GM11168 (cell line): Measurements from ENCODE around the gene MUC5B.
"Not testable (repeated sequence)": the region's sequence is repeated elsewhere in the genome, so short reads cannot be mapped to it uniquely, and the experiment has no call there.

Experiments used
- in situ Hi-C: fragments of 300-500 bp; cut with MboI; formaldehyde crosslinking; loops from one replicate; pipeline ENCODE4 v1.12.0; 2022; ENCODE audit warnings: low sequenced_read_pairs; ENCODE audit not compliant: unreplicated experiment

The MUC5B gene

DNA sequence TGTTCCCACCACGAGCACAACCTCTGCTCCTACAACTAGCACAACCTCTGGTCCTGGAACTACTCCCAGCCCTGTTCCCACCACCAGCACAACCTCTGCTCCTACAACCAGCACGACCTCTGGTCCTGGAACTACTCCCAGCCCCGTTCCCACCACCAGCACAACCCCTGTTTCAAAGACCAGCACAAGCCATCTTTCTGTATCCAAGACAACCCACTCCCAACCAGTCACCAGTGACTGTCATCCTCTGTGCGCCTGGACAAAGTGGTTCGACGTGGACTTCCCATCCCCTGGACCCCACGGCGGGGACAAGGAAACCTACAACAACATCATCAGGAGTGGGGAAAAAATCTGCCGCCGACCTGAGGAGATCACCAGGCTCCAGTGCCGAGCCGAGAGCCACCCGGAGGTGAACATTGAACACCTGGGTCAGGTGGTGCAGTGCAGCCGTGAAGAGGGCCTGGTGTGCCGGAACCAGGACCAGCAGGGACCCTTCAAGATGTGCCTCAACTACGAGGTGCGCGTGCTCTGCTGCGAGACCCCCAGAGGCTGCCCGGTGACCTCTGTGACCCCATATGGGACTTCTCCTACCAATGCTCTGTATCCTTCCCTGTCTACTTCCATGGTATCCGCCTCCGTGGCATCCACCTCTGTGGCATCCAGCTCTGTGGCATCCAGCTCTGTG, 30.9 kb upstream of the MUC5B start:
- in situ Hi-C loops: not testable (repeated sequence)

GRCh38 chr11:1192741-1193325, 30.0 kb upstream of the MUC5B start:
- in situ Hi-C loops: no loop called here

DNA sequence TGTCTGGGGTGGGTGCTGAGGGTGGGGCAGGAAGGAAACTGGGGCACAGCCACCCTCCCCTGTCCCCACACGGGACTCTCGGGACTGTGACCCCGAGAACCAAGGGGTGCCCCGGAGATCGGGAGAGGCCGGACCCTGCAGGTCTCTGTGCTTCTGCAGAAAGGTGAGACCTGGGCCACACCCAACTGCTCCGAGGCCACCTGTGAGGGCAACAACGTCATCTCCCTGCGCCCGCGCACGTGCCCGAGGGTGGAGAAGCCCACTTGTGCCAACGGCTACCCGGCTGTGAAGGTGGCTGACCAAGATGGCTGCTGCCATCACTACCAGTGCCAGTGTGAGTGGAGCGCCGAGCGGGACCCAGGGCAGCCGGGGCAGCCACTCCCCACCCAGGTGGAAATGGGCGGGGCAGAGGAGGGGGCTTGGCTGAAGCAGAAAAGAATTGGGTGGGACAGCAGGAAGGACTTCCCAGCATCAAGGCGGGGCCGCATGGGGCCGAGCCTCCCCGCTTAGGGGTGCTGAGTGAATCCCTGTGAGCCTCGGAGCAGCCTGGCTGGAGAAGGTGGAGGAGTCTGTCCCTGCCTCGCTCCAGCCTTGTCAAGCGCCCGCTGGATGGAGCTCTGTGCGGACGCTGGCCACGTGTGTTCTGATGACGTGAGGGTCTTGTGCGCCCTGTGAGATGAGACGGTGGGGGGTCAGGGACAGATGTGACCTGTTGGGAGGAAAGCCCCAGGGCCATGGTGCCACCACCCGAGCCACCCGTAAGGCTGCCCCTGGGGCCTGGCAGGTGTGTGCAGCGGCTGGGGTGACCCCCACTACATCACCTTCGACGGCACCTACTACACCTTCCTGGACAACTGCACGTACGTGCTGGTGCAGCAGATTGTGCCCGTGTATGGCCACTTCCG, 29.3 kb upstream of the MUC5B start:
- in situ Hi-C loops: no loop called here

DNA sequence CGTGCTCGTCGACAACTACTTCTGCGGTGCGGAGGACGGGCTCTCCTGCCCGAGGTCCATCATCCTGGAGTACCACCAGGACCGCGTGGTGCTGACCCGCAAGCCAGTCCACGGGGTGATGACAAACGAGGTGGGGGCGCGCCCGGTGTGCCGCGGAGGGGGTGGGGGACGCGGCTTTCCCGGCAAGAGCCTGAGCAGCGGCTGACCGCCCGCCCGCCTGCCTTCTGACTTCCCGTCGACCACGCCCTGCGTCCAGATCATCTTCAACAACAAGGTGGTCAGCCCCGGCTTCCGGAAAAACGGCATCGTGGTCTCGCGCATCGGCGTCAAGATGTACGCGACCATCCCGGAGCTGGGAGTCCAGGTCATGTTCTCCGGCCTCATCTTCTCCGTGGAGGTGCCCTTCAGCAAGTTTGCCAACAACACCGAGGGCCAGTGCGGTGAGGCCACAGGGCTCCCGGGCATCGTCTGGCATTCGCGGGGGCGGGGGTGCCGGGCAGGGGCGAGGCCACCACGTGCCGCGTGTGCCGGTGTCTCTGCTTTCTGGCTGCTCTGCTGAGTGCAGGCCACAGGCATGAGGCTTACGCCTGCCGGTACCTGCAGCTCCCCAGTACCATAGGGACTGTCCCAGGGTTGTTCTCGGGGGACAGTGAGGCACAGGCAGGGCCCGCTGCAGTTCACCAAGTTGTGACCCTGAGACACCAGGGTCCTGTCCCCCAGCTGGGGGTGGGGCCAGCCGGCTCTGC, 28.5 kb upstream of the MUC5B start:
- in situ Hi-C loops: no loop called here

GRCh38 chr11:1194977-1195681, 27.7 kb upstream of the MUC5B start:
- in situ Hi-C loops: no loop called here

DNA sequence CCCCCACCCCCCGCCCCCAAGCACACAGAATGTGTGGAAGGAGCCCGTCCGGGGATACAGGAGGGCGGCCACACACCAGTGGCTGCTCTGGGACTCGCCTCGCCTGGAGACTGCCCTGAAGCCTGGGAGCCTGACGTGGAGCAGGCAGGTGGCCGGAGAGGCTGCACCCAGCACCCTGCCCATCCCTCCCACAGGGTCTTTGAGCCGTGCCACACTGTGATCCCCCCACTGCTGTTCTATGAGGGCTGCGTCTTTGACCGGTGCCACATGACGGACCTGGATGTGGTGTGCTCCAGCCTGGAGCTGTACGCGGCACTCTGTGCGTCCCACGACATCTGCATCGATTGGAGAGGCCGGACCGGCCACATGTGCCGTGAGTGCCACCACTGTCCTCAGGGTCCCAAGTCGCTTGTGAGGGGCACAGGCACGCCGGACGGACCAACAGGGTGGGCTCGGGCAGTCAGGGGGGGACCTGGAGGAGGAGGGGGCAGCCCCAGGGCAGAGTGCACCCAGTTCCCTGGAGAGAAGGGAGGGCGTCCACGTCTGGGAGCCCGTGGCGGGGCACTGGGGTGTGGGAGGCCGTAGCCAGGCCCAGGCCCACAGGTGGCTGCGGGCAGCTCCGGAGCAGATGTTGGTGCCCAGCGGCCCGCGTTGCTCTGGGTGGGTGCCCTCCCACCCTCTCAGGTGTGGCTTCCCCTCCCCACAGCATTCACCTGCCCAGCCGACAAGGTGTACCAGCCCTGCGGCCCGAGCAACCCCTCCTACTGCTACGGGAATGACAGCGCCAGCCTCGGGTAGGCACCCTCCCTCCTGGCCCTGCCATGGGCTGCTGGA, 27.0 kb upstream of the MUC5B start:
- in situ Hi-C loops: no loop called here

DNA sequence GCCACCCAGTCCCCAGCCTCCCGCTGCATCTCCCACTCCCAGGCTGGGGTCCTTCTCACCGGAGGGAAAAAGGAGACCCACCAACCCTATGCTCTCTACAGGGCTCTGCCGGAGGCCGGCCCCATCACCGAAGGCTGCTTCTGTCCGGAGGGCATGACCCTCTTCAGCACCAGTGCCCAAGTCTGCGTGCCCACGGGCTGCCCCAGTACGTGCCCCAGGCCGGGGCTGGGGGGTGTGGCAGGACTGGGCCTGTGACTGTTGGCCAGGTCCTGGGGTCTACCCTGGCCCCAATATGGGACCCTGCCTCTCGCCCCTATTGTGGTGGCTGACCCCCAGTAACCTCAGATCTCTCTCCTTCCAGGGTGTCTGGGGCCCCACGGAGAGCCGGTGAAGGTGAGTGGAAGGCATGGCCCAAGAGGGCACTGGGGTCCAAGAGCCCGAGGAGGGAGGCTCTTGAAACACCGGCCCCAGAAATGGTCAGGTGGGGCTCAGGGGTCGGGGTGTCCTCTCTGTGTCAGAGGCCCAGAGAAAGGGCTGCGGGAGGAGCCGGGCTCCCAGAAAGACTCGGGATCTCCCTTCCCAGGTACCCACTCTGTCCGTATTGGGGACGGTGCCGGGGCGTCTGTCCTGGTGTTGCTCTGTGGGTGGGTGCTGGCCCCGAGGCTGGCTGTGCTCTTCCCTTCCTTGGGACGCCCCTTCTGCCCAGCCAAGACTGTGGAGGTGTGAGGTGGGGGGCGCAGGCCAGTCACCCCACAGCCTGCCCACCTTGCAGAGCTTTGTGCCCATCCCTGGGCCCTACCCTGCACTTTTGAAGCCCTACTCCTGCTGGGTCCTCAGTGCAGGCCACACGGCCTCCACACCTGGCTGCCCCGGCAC, 26.1 kb upstream of the MUC5B start:
- in situ Hi-C loops: no loop called here

- in situ Hi-C loops: no loop called here
Observed at GRCh38 chr11:1197431-1197885, 25.4 kb upstream of the MUC5B start.

DNA sequence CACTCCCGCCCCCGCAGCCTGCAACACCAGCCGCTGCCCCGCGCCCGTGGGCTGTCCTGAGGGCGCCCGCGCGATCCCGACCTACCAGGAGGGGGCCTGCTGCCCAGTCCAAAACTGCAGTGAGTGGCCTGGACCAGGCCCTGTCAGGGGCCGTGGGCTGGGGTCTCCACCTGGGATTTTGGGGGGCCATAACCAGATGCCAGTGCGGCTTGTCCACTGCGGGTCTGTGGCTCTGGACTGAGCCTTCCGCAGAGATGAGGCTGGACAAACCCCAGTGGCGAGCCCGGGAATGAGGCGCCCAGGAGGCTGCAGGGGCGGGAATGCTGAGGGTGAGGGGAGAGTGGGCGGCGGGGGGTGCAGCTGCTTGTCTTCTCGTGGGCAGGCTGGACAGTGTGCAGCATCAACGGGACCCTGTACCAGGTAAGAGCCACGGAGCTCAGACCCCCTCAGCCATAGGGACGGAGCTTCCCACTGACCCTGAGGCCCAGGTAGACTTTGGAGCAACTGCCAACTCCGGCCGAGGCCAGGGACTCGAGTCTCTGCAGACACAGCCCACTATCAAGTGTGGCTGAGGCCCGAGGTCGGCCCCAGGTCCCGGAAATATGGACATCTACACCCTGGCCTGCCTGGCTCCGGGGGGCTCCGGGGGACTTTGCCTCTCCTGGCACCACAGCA, 24.8 kb upstream of the MUC5B start:
- in situ Hi-C loops: no loop called here

DNA sequence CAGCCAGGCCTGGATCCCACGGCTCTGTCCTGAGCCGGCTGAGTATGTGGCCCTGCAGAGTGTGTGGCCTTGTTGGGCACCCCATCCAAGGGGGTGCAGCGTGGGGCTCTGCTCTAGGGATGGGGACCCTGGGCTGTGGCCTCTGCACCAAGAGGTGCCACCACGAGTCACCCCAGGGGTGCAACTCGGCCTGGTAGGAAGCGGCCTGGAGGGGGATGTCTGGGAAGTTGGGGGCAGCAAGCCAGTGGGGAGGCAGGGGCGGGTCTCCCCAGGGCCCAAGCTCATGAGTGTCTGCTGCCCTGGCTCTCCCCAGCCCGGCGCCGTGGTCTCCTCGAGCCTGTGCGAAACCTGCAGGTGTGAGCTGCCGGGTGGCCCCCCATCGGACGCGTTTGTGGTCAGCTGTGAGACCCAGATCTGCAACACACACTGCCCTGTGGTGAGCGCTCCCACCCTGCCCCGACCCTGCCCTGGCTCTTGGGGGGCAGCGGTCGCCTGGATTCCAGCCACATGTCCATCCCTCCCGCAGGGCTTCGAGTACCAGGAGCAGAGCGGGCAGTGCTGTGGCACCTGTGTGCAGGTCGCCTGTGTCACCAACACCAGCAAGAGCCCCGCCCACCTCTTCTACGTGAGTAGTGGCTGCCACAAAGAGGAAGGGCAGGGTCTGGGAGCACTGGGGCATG, 24.2 kb upstream of the MUC5B start:
- in situ Hi-C loops: no loop called here

DNA sequence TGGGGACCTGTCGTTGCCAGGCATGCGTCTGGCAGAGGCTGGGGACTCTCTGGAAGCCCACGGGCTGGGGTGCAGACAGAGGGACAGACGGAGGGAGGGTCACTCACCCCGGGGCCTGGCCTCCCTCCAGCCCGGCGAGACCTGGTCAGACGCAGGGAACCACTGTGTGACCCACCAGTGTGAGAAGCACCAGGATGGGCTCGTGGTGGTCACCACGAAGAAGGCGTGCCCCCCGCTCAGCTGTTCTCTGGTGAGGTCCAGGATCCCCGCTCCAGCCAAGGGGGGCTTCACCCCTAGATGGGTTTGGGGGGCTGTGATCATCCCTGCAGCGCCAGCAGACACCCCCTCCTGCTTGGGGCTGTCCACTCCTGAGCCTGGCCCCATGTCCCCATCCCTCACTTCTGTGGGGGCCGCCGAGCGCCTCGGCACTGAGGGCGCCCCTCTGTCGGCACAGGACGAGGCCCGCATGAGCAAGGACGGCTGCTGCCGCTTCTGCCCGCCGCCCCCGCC, 23.6 kb upstream of the MUC5B start:
- in situ Hi-C loops: no loop called here

DNA sequence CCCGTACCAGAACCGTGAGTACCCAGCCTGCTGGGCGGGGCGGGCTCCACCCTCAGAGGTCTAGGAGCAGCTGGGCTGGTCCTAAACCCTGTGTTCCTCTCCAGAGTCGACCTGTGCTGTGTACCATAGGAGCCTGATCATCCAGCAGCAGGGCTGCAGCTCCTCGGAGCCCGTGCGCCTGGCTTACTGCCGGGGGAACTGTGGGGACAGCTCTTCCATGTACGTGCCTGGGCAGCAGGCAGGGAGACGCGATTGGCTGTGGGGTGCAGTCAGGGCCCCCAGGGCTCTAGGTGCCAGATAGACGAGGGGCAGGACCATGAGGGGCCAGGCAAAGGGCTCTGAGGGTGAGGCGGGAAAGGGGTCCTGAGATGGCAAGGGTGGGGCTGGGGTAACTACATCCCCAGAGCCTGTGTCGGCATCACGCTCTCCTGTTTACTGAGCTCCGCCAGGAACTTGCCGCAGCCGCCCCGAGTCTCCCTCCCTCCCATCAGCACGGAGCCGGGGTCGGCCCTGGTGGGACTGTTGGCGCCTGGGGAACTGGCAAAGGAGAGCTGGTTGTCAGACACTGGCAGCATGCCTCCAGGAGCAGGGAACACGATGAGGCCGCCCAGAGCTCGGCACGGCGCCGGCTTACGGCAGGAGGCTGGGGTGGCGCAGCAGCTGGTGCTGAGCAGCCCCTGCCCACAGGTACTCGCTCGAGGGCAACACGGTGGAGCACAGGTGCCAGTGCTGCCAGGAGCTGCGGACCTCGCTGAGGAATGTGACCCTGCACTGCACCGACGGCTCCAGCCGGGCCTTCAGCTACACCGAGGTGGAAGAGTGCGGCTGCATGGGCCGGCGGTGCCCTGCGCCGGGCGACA, 22.9 kb upstream of the MUC5B start:
- in situ Hi-C loops: loop anchor here (25.0 kb wide), 1 partner anchor 312 kb away; no protein-coding TSS in a partner anchor

DNA sequence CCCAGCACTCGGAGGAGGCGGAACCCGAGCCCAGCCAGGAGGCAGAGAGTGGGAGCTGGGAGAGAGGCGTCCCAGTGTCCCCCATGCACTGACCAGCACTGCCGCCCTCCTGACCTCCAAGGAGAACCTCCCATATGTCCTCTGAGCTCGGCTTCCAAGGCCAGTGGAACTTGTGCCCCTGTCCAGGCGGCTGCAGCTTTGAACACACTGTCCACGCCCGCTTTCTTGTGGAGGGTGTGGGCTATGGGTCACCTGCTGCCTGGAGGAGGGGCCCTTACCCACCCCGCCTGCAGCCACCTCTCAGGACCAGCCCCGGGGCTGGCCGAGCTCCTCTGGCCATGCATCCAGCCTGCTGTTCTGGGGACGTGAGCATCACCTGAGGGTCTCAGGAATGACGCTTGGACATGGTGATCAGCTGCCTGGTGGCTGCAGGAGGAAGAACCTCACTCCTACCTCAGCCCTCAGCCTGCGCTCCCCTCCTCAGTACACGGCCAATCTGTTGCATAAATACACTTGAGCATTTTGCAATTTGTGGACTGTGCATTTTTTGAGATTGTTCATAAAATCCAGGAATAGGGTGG, 22.2 kb upstream of the MUC5B start:
- in situ Hi-C loops: loop anchor here (25.0 kb wide), 1 partner anchor 312 kb away; no protein-coding TSS in a partner anchor

- in situ Hi-C loops: loop anchor here (25.0 kb wide), 1 partner anchor 311 kb away; no protein-coding TSS in a partner anchor
Observed at GRCh38 chr11:1201395-1202153, 21.3 kb upstream of the MUC5B start.
